ENCODE measurements around the gene HIPK2.

Gene HIPK2

GRCh38 chr7:139525239-139525638 lies 252.6 kb downstream of the HIPK2 start:
- no peak for DNase-seq

DNA sequence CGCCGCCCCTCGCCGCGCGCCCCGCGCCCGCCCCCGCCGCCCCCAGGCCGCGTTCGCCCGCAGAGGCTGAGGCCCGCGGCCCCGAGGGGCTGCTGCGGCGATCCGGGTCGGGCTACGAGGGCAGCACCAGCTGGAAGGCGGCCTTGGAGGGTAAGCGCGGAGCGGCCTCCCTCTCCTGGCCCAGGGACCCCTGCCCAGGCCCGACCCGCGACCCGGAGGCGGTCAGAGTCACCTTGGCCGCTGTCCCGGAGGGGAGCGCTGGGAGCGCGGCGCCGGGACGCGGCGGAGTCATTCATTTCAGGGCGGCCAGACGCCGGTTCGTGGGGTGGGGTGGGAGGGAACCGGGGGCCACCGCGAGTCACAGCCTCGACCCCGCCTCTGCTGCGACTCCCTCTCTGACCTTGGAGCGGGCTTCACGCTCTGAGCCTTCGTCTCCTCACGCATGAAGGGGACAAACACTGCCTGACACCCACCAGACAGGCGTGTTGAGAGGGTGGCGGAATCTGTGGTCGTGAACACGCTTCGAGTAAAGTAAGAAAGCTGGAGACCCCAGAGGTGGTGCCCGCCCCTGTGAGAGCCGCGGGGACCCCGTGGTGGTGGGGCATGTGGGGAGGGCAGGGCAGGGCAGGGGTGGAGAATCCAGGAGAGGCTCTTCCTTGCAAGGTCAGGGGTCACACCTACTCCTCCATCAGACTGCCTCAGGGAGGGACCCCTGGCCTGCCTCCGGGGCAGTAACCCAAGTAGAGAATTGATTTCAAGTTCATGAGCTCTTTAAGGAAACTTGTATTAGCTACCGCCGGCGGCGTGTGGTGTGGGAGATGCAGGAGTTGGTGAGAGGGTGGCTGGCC lies 253.6 kb downstream of the HIPK2 start:
- DNase-seq = no peak

DNA sequence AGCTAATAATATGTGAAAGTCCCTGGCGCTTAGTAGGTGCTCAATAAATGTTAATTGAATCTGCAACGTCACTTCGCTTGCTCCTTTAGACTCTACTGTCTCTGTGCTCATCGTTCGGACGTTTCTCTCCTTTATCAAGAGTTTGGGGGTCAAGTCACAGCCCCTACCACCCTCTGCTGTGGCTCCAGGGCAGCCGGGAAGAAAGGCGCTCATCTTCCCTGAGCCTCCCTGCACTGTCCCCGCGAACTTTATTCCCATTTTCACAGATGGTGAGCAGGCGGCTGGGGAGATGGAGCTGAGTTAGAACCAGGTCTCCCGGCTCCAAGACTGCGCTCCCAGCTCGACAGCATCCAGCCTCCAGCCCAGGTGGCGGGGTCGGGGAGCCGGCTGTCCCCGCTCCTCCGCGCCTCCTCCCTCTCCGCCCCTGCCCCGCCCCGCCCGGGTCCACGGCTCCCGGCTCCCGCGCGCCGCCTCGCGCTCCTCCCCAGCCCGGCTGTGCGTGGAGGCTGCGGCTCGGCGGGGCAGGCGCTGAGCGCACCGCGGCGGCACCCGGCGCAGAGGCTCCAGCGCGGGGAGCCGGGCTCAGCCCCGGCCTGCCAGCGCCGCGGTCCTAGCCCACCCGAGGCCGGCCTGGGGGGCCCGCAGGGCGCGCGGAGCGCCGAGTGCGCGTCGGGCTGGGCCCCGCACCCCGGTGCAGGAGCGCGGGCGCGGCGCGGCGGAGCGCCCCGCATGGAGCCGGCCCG lies 254.4 kb downstream of the HIPK2 start, which contains the start of gene CLEC2L:
TSS of gene CLEC2L (plus strand) at position 487 of the 743 bp plus-strand sequence. CDS start at position 730, 243 bp downstream.
- DNase-seq = no peak

GRCh38 chr7:139522830-139523198 lies 255.0 kb downstream of the HIPK2 start:
- no peak for DNase-seq

- DNase-seq = no peak
Measured at GRCh38 chr7:139521439-139521838, 256.4 kb downstream of the HIPK2 start.

DNA sequence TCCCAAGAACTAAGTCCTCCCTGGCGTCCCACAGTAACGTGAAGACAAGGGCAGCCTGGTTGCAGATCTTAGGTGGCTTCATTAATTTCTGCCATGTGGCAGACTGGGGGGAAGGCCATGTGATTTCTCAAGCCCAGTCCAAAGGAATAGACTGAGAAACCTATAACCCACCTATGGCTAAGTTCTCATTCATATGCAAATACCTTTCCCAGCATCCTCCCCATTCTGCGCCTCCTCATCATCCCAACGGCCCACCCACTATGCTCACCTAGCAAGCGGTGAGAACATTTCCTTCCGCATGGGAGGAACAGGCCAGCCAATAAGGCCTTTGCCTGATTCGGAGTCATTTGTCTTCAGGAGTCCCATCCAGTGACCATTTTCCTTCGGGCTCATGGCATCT lies 262.5 kb downstream of the HIPK2 start:
- no peak for DNase-seq

Measured in islet precursor cell (in vitro differentiated cells).